HG02759 (cell line): Measurements from ENCODE around the gene MAPKAP1.

Source experiments
- ATAC-seq: cut with Tn5 transposase; IDR thresholded peaks from one replicate; pipeline ENCODE4 v1.9.1; 2021; ENCODE audit warnings: mild to moderate bottlenecking, moderate library complexity; ENCODE audit not compliant: unreplicated experiment

MAPKAP1 gene

GRCh38 chr9:125646217-125646616, 60.8 kb downstream of the MAPKAP1 start:
- no peak for ATAC-seq

- ATAC-seq = no peak
Measured at GRCh38 chr9:125644819-125645507, 62.0 kb downstream of the MAPKAP1 start.

- no peak for ATAC-seq
Measured at GRCh38 chr9:125642311-125642710, 64.7 kb downstream of the MAPKAP1 start.

- no peak for ATAC-seq
Measured at GRCh38 chr9:125639057-125639456, 68.0 kb downstream of the MAPKAP1 start.

- ATAC-seq = no peak
Measured at GRCh38 chr9:125638239-125639045, 68.6 kb downstream of the MAPKAP1 start.

- no peak for ATAC-seq
Measured at GRCh38 chr9:125637241-125637640, 69.8 kb downstream of the MAPKAP1 start.

DNA sequence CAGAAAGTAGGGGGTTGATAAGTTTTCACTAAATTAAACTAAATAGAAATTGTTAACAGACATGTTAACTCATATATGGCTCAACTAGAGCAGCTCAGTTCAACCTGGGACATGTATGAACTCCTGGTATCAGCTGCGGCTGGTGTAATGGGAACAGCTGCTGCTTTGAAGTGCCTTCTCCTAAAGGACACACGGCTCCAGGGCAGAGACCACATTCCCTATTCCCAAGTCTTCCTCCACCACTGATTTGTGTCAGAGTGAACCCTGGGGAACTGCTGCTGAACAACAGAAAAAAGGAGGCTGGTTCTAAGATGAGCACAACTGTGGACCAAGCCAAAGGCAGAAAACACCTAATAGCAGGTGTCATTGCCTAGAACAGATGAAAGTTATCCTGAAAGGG, 71.1 kb downstream of the MAPKAP1 start:
- no peak for ATAC-seq

DNA sequence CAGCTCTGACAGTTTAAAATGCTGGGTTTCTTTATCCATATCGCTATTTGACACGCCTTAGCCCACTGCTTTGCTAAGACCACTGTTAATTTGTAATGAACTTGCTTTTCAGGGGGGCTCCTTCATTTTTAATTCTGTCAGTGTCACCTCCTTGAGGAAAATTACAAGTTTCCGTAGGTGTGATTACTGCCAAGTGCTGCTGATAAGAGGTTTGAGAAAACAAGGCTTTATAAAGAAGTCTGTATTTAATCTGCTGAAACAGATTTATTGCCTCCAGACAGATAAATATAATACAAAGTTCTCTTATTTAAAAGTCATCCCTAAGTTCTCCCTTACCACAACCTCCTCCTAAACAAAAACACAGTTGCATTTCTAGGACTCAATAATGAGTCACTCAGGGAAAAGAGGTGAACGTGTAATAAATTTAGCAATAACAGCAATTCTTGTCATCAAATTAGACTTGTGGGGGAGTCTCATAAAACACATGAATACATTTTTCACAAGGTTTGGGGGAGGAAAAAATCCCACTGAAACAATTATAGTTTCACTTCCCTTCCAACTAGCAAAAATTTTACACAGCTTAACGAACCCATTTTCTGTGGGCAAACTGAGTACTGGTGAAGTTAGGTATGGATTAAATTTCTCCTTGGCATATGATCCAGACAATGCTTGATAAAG, 72.8 kb downstream of the MAPKAP1 start:
- ATAC-seq = no peak

GRCh38 chr9:125633116-125633745, 73.8 kb downstream of the MAPKAP1 start:
- no peak for ATAC-seq

DNA sequence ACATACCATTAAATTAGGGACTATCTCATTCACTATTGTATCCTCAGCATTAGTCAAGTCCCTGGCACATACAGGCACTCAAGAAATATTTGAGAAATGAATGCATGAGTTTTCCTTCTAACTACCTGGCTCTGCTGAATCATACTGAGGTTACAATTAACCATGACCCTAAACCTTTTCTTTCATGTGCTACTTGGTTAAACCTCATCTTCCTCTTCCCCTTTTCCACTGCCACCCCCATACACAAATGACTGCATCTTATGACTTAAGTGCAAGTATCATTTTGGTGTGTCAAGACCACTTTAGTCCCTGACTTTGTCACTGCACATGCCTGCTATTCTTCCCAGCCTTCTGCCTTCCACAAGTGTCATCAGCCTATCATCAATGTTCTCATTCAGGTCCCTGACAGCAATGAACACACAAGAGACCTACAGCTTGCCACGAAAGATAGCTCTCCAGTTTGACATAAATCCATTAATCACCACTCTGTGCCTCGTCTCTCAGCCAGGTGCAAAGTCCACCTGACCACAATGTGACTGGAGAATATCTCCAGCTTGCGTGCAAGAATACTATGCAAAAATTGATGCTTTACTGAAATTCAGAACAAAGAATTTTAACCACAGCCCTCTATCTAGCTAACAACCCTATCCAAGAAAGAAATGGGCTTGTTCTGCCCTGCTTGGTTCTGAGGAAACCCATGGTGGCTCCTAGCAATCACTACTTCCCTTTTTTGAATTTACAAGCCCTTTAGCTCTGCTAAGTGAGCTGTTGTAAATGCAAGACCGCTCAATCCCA, 74.5 kb downstream of the MAPKAP1 start:
- ATAC-seq = peak; percentile 66

DNA sequence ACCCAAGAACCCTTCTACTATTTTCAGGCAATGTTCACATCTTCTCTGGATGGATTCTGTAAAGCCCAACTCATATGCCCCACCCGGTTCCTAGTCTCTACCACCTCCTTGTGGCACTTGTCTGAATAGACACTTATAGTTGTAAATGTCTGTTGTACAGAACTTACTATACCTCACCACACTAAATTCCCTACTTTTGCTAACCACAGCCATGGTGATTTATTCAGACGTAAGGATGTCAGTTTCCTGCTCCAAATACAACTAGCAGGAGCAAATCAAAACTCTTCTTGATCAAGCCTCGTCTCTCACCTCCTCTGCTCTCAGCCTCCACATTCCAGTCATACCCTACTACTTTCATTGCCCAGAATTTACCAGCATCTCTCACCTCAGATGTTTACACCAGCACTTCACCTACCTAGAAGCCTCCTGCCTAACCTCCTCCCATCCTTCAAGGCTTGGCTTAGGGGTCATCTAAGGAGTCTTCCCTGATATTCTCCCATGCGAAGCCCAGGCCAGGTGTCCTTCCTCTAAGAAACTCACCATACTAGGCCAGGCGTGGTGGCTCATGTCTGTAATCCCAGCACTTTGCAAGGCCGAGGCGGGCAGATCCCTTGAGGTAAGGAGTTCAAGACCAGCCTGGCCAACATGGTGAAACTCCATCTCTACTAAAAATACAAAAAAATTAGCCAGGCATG, 75.5 kb downstream of the MAPKAP1 start:
- peak; percentile 20 for ATAC-seq

- ATAC-seq = no peak
Measured at GRCh38 chr9:125630436-125630835, 76.6 kb downstream of the MAPKAP1 start.

- ATAC-seq = no peak
Measured at GRCh38 chr9:125629446-125629845, 77.6 kb downstream of the MAPKAP1 start.

DNA sequence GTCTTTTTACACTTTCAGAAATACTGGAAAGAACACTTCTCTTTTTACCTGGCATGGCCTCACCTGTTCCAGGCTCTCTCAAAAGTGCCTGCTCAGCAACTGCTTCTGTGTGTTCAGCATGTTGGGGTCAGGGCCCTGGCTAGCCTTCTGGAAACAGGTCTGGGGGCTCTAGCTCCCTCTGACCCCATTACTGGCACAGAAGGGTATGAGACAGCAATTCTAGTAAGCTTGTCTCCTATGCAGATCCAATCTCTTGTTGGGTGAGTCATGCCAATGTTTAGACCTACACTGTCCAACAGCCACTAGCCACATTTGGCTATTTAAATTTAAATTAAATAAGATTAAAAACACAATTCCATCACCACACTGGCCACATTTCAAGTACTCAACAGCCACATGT, 80.8 kb downstream of the MAPKAP1 start:
- no peak for ATAC-seq

GRCh38 chr9:125621170-125621569, 85.8 kb downstream of the MAPKAP1 start:
- ATAC-seq = no peak

GRCh38 chr9:125620216-125620615, 86.8 kb downstream of the MAPKAP1 start:
- ATAC-seq = no peak

- ATAC-seq = no peak
Measured at GRCh38 chr9:125617087-125617486, 89.9 kb downstream of the MAPKAP1 start.

- ATAC-seq = no peak
Measured at GRCh38 chr9:125613141-125613540, 93.9 kb downstream of the MAPKAP1 start.

GRCh38 chr9:125612616-125613015, 94.4 kb downstream of the MAPKAP1 start:
- no peak for ATAC-seq
